ENCODE measurements around the gene PLOD2. TPM values are rescaled to one million over a fixed set of nuclear protein-coding genes. Genes with fewer than 3 reads are reported as not detected.

PLOD2 gene
- total RNA-seq, 1 donor from 2014 or later: not detected

DNA sequence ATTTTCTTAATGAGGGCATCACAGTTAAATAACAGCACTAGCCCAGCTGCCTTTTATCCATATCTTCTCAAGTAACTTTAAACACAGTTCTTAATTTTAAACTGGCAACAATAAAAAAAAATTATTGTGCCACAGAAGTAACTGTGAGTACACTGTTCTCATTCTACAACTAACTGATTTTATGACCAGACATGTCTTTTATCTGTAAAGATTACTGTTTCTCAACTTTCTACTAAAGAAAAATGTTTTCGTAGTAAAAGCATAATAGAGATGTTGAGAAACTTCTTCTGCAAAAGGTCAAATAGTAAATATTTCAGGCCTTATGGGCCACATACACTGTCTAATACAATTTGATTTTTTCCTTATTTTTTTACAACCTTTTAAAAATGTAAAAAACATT is 32.0 kb downstream of the PLOD2 start:
- Mint-ChIP-seq H3K27me3 (no peaks in the 10 kb centered on the region), H3K27ac (no peak overlapping the region), H3K4me3 (no peak overlapping the region), H3K4me1 (no peaks in the 10 kb centered on the region), H3K9me3 (no peaks in the 10 kb centered on the region), H3K36me3 (ENCODE audit: low read depth) (no peaks in the 10 kb centered on the region)
- ATAC-seq (ENCODE audit: low read depth): no peak
- CTCF ChIA-PET: no interaction called here
- POLR2A ChIA-PET: no interaction called here
- TF ChIP-seq, protein P1, sequence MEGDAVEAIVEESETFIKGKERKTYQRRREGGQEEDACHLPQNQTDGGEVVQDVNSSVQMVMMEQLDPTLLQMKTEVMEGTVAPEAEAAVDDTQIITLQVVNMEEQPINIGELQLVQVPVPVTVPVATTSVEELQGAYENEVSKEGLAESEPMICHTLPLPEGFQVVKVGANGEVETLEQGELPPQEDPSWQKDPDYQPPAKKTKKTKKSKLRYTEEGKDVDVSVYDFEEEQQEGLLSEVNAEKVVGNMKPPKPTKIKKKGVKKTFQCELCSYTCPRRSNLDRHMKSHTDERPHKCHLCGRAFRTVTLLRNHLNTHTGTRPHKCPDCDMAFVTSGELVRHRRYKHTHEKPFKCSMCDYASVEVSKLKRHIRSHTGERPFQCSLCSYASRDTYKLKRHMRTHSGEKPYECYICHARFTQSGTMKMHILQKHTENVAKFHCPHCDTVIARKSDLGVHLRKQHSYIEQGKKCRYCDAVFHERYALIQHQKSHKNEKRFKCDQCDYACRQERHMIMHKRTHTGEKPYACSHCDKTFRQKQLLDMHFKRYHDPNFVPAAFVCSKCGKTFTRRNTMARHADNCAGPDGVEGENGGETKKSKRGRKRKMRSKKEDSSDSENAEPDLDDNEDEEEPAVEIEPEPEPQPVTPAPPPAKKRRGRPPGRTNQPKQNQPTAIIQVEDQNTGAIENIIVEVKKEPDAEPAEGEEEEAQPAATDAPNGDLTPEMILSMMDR (IDR thresholded peaks at IDR 0.05): no peak
- intact Hi-C loops (cut with micrococcal nuclease): no loop called here
- no peak for DNase-seq

DNA sequence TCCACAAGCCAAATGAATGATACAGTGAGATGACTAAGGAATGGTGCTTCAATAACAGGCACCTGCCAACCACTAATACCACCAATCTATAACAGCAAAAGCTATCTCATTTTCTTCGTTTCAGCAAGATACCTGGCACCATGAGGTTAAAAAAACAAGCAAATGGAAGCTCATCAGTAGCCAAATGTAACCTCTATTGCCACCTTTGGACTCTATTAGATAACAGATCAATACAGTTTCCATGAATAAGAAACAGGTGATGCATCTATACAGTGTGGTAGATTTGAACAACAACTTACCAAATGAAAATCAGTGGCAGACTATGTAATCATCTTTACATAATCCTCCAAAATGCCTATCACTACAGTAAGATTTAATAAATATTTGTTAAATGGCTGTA is 32.8 kb downstream of the PLOD2 start:
- no peak for ATAC-seq (ENCODE audit: low read depth)
- no peak overlapping the region for H3K27ac Mint-ChIP-seq
- intact Hi-C loops (cut with micrococcal nuclease): no loop called here
- H3K4me1 Mint-ChIP-seq: no peaks in the 10 kb centered on the region
- H3K27me3 Mint-ChIP-seq: no peaks in the 10 kb centered on the region
- TF ChIP-seq, protein P1 (IDR thresholded peaks at IDR 0.05): no peak
- no peak overlapping the region for H3K4me3 Mint-ChIP-seq
- H3K36me3 Mint-ChIP-seq (ENCODE audit: low read depth): no peaks in the 10 kb centered on the region
- no peak for DNase-seq
- ChIA-PET POLR2A (no interaction called here), CTCF (no interaction called here)
- no peaks in the 10 kb centered on the region for H3K9me3 Mint-ChIP-seq

DNA sequence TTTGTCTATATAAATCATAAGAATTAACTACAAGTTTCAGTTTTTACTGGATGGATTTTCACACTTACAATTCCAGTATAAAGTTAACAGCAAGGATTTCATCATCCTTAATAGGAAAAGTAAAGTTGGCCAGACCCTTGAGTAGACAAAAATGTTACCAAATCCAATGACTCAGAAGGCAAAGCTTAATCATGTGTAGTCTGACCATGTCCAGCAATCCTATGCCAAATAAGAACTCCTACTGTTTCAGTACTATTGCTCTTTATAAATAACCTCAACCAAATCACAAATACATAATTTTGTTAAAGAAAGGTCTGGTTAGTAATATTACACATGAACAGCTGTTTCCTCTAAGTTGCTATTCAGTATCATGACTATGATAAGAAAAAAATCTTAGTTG is 35.0 kb downstream of the PLOD2 start:
- no peak overlapping the region for H3K4me3 Mint-ChIP-seq
- DNase-seq (no peak), ATAC-seq (ENCODE audit: low read depth) (no peak)
- POLR2A ChIA-PET: no interaction called here
- H3K9me3 Mint-ChIP-seq: no peaks in the 10 kb centered on the region
- H3K4me1 Mint-ChIP-seq: no peaks in the 10 kb centered on the region
- intact Hi-C loops (cut with micrococcal nuclease): no loop called here
- TF ChIP-seq, protein P1 (IDR thresholded peaks at IDR 0.05): no peak
- no peaks in the 10 kb centered on the region for H3K27me3 Mint-ChIP-seq
- no peaks in the 10 kb centered on the region for H3K36me3 Mint-ChIP-seq (ENCODE audit: low read depth)
- no peak overlapping the region for H3K27ac Mint-ChIP-seq
- CTCF ChIA-PET: no interaction called here

DNA sequence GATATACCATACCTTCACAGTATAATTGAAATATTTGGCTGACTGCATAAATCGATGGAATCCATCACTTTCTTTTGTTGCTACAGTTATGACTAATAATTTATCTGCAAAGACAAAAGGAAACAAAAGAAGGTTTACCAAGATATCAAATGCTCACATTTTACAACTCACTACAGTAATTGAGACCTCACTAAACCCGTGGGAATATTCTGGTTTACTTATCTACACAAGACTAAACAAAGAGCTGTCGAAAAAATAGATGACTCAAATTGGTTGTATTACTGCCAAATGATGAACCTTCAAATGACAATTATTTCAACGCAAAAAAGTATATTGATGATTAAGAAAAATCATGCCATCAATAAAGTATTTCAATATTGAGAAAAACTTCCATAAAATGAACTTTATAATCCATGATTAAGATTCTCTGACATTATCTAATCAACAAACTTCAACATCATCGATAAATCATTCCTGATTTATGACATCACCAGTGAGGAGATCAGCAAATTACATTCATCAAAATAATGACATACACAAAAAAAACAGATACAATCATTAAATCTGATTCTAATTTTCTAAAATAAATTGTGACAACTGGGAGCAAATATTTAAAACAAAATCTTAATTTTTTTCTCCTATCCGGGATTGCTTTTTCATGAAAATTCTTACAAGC is 36.7 kb downstream of the PLOD2 start:
- CTCF ChIA-PET: no interaction called here
- Mint-ChIP-seq H3K27ac (no peak overlapping the region), H3K4me1 (no peaks in the 10 kb centered on the region), H3K36me3 (ENCODE audit: low read depth) (no peaks in the 10 kb centered on the region), H3K9me3 (no peaks in the 10 kb centered on the region), H3K4me3 (no peak overlapping the region), H3K27me3 (no peaks in the 10 kb centered on the region)
- DNase-seq (no peak), ATAC-seq (ENCODE audit: low read depth) (no peak)
- TF ChIP-seq, protein P1 (IDR thresholded peaks at IDR 0.05): no peak
- POLR2A ChIA-PET: no interaction called here
- intact Hi-C loops (cut with micrococcal nuclease): no loop called here

DNA sequence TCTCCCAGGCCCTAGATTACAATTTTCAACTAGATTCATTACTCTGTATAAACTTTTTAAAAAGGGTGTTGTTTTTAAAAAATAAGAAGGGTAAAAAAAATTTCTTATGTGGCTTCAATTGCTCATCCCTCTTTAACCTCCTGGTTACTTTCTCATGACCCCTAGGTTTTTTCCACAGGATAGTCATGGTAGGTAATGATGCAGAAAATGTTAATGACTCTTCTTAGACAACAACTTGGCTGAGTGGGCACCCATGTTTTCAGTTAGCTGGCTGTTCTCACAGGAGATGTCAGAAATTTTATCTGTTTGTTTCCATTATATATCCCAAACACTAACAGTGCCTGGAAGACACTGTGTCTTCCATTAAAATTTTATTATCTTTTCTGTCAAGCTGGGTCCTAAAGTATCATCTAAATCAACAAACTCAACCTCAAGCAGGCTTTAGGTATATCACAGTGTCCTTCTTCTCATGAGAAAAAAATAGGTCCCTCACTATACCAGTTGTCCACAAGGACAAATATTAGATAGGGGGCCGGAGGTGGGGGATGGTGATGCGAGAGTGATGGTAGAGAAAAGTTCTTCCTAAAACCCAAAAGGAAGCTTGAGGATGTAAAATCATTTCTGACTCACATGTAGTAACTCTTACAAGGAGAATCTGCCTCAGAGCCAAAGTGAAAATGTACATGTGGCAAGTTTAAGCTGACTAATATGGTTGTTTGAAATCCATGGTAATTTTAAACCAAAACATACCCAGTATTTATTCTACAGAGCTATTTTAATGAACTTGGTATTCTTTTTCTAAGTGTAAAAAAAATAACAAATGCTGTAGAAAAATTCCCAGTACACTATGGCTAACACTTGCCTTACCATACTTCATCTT is 43.3 kb downstream of the PLOD2 start:
- DNase-seq (no peak), ATAC-seq (ENCODE audit: low read depth) (no peak)
- TF ChIP-seq, protein P1 (IDR thresholded peaks at IDR 0.05): no peak
- Mint-ChIP-seq H3K4me3 (no peak overlapping the region), H3K9me3 (peaks cover 16% of the 10 kb centered on the region), H3K27me3 (no peaks in the 10 kb centered on the region), H3K27ac (no peak overlapping the region), H3K4me1 (no peaks in the 10 kb centered on the region), H3K36me3 (ENCODE audit: low read depth) (no peaks in the 10 kb centered on the region)
- CTCF ChIA-PET: no interaction called here
- intact Hi-C loops (cut with micrococcal nuclease): no loop called here
- POLR2A ChIA-PET: no interaction called here

Data from activated B cell treated with CpG ODN at 0.5 μM for 24 hours (primary cell).